K562 (cell line): ENCODE results near the gene MYB. TPM values are rescaled to one million over a fixed set of nuclear protein-coding genes. Genes with fewer than 3 reads are reported as not detected.

Source experiments
- CREM ChIP-seq: IDR thresholded peaks from 2 replicates; pipeline ENCODE4 v1.6.1; 2014; ENCODE audit warnings: antibody characterized with exemption, low read depth
- DNMT1 ChIP-seq: fragments of 450-650 bp; IDR thresholded peaks from 2 replicates; pipeline ENCODE4 v1.6.1; 2016; ENCODE audit warnings: antibody characterized with exemption, mild to moderate bottlenecking
- ELF4 ChIP-seq: fragments of 450-650 bp; formaldehyde crosslinking; IDR thresholded peaks from 2 replicates; pipeline ENCODE4 v1.4.0; 2022; ENCODE audit warnings: missing genetic modification characterization
- HDAC2 ChIP-seq: fragments of 450-650 bp; IDR thresholded peaks from 2 replicates; pipeline ENCODE4 v1.6.1; 2016; ENCODE audit warnings: mild to moderate bottlenecking
- KDM1A ChIP-seq, 2 experiments: fragments of 450-650 bp; IDR thresholded peaks; 2 replicates each; pipeline ENCODE4 v1.6.1; 2016; ENCODE audit warnings: mild to moderate bottlenecking in 2 of 2
- MEIS2 ChIP-seq: fragments of 450-650 bp; IDR thresholded peaks from 2 replicates; pipeline ENCODE4 v1.6.1; 2014; ENCODE audit warnings: mild to moderate bottlenecking; ENCODE audit not compliant: partially characterized antibody
- NR1H2 ChIP-seq: sonication (generic); formaldehyde crosslinking; IDR thresholded peaks from 2 replicates; pipeline ENCODE4 v1.4.0; 2020; ENCODE audit warnings: mild to moderate bottlenecking, missing genetic modification reagents
- PCBP2 ChIP-seq: fragments of 200-400 bp; formaldehyde crosslinking; IDR thresholded peaks from 2 replicates; pipeline ENCODE4 v1.6.1; 2018; ENCODE audit warnings: low read length, low read depth, mild to moderate bottlenecking, moderate library complexity; ENCODE audit not compliant: poor library complexity, severe bottlenecking
- RCOR1 ChIP-seq, 2 experiments: IDR thresholded peaks; 2 replicates each; pipeline ENCODE4 v1.6.1; 2012; ENCODE audit warnings: low read depth in 2 of 2, low read length in 2 of 2, borderline replicate concordance in 1 of 2, improper control_type of control experiment in 1 of 2
- SAP30 ChIP-seq: fragments of 200-600 bp; sonication (generic); IDR thresholded peaks from 2 replicates; pipeline ENCODE4 v1.6.1; 2012; ENCODE audit warnings: borderline replicate concordance, low read depth, mild to moderate bottlenecking, moderate library complexity, low read length, control low read depth, inconsistent platforms; ENCODE audit not compliant: insufficient read depth, poor library complexity, severe bottlenecking
- SMARCA4 ChIP-seq: fragments of 450-650 bp; IDR thresholded peaks from 2 replicates; pipeline ENCODE4 v1.6.1; 2016
- SRF ChIP-seq, 2 experiments: fragments of 250-450, 450-650 bp in 1 of 2; sonication (Bioruptor Pico) in 1 of 2; sonication (generic) in 1 of 2; formaldehyde crosslinking; IDR thresholded peaks; 2 replicates each; pipeline versions ENCODE4 v1.5.0 to v1.5.1; 2020 to 2022; ENCODE audit warnings: mild to moderate bottlenecking in 1 of 2, missing genetic modification reagents in 1 of 2
- U2AF1 ChIP-seq: fragments of 200-400 bp; formaldehyde crosslinking; optimal IDR thresholded peaks from 2 replicates; pipeline ENCODE3; 2017; ENCODE audit warnings: mild to moderate bottlenecking, low read depth, low read length, moderate library complexity
- WHSC1 ChIP-seq: IDR thresholded peaks from one replicate; pipeline ENCODE4 v1.6.1; 2012; ENCODE audit warnings: low read length, control low read depth, inconsistent platforms
- ZNF165 ChIP-seq: fragments of 250-450 bp; sonication (Bioruptor Pico); IDR thresholded peaks from 2 replicates; pipeline ENCODE4 v1.4.0; 2020; ENCODE audit warnings: borderline replicate concordance
- ZNF263 ChIP-seq: sonication (generic); formaldehyde crosslinking; IDR thresholded peaks from 2 replicates; pipeline ENCODE4 v1.8.0; 2022; ENCODE audit warnings: mild to moderate bottlenecking, missing genetic modification reagents, borderline replicate concordance
- ZNF586 ChIP-seq: fragments of 450-650 bp; formaldehyde crosslinking; conservative IDR thresholded peaks from 2 replicates; pipeline ENCODE4 v1.4.0; 2020; ENCODE audit warnings: mild to moderate bottlenecking, moderate library complexity
- ZNF696 ChIP-seq: fragments of 250-450 bp; sonication (Bioruptor Pico); conservative IDR thresholded peaks from 2 replicates; pipeline ENCODE4 v1.4.0; 2020; ENCODE audit warnings: mild to moderate bottlenecking, moderate library complexity
- polyA plus RNA-seq, 8 experiments: library from polyadenylated mRNA; depleted of rRNA in 4 of 8; stranded (reverse) in 5 of 8; unstranded in 3 of 8; fragments of >200 nt; fragmentation: Nextera tagmentation in 2 of 8; fragmentation: Illumina TruSeq in 1 of 8; extraction: Ambion mirVana in 2 of 8; extraction: Trizol in 1 of 8; gene quantifications; 2 replicates each; pipeline versions ENCODE4 v1.2.1 to v1.2.3, GENCODE V29; 2011 to 2014; ENCODE audit warnings: inconsistent platforms in 1 of 8, missing spikeins in 1 of 8
- total RNA-seq, 7 experiments: library from RNA; depleted of rRNA in 6 of 7; stranded (reverse); fragments of >200 nt in 6 of 7; fragmentation: Illumina TruSeq in 2 of 7; extraction: Trizol in 2 of 7; gene quantifications; 2 replicates each; pipeline versions ENCODE4 v1.2.1 to v1.2.3, GENCODE V29; 2011 to 2021; ENCODE audit warnings: low replicate concordance in 1 of 7
- TF ChIP-seq, protein P1 (sequence below): fragments of 450-650 bp; formaldehyde crosslinking; IDR thresholded peaks from 2 replicates; pipeline ENCODE4 v1.4.0; 2022; ENCODE audit warnings: missing genetic modification characterization
- TF ChIP-seq, protein P2 (sequence below), 2 experiments: IDR thresholded peaks in 1 of 2; conservative IDR thresholded peaks in 1 of 2; 2 replicates each; pipeline ENCODE4 v1.6.1; 2016; ENCODE audit warnings: low read depth in 2 of 2, mild to moderate bottlenecking in 1 of 2, missing compliant biosample characterization in 1 of 2, missing genetic modification characterization in 1 of 2, moderate library complexity in 1 of 2
- TF ChIP-seq, protein P3 (sequence below), 2 experiments: fragments of 200-800 bp in 1 of 2; sonication (Bioruptor generic) in 1 of 2; sonication (generic) in 1 of 2; formaldehyde crosslinking in 1 of 2; IDR thresholded peaks in 1 of 2; conservative IDR thresholded peaks in 1 of 2; 2 replicates each; pipeline versions ENCODE4 v1.5.0 to v1.6.1; 2016 to 2020; ENCODE audit warnings: missing compliant biosample characterization in 1 of 2, missing genetic modification characterization in 1 of 2, missing genetic modification reagents in 1 of 2
- TF ChIP-seq, protein P4 (sequence below): IDR thresholded peaks from 2 replicates; pipeline ENCODE4 v1.6.1; 2016; ENCODE audit warnings: missing genetic modification characterization, missing compliant biosample characterization

MYB gene
- total and polyA plus RNA-seq, 9 of the 15 experiments (the other 6 are each of a cell fraction or from before 2014, with no cell fraction given) = 35.8 to 218 (median 140) TPM

DNA sequence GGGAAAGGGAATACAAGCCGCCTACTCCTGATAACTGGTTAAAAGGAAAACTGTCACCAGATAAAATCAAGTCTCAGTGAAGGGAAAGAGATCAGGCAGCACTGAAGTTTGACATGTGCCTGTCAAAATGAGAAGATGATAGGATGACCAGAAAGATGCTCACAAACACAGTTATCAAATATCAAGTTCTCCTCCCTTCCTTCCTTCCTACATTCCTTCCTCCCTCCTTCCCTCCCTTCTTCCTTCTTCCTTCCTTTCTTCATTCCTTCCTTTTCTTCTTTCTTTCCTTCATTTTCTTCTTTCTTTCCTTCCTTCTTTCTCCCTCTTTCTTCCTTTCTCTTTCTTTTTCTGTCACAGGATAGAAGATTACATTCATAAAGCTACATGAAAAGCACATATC, 55.2 kb downstream of the MYB start (continued):
- TF ChIP-seq, protein P1, sequence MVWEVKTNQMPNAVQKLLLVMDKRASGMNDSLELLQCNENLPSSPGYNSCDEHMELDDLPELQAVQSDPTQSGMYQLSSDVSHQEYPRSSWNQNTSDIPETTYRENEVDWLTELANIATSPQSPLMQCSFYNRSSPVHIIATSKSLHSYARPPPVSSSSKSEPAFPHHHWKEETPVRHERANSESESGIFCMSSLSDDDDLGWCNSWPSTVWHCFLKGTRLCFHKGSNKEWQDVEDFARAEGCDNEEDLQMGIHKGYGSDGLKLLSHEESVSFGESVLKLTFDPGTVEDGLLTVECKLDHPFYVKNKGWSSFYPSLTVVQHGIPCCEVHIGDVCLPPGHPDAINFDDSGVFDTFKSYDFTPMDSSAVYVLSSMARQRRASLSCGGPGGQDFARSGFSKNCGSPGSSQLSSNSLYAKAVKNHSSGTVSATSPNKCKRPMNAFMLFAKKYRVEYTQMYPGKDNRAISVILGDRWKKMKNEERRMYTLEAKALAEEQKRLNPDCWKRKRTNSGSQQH = no peak
- no peak for TF ChIP-seq ZNF696 (CRISPR knock-in tag)
- no peak for TF ChIP-seq NR1H2 (CRISPR knock-in tag)
- TF ChIP-seq, protein P2, sequence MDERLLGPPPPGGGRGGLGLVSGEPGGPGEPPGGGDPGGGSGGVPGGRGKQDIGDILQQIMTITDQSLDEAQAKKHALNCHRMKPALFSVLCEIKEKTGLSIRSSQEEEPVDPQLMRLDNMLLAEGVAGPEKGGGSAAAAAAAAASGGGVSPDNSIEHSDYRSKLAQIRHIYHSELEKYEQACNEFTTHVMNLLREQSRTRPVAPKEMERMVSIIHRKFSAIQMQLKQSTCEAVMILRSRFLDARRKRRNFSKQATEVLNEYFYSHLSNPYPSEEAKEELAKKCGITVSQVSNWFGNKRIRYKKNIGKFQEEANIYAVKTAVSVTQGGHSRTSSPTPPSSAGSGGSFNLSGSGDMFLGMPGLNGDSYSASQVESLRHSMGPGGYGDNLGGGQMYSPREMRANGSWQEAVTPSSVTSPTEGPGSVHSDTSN (CRISPR knock-in tag; IDR thresholded peaks at IDR 0.05; ENCODE audit: low read depth) = no peak
- TF ChIP-seq, protein P2 (tag; conservative IDR thresholded peaks at IDR 0.05; ENCODE audit: low read depth) = peak; percentile 65
- no peak for TF ChIP-seq ZNF586
- TF ChIP-seq KDM1A (IDR thresholded peaks at IDR 0.05) = peak; percentile 51 to 59; a peak in 2 of 4 replicates
- peak; percentile 83 for TF ChIP-seq MEIS2
- no peak for TF ChIP-seq DNMT1
- TF ChIP-seq, protein P3, sequence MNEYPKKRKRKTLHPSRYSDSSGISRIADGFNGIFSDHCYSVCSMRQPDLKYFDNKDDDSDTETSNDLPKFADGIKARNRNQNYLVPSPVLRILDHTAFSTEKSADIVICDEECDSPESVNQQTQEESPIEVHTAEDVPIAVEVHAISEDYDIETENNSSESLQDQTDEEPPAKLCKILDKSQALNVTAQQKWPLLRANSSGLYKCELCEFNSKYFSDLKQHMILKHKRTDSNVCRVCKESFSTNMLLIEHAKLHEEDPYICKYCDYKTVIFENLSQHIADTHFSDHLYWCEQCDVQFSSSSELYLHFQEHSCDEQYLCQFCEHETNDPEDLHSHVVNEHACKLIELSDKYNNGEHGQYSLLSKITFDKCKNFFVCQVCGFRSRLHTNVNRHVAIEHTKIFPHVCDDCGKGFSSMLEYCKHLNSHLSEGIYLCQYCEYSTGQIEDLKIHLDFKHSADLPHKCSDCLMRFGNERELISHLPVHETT (CRISPR knock-in tag; conservative IDR thresholded peaks at IDR 0.05 in 1 of 2, IDR thresholded peaks at IDR 0.05 in 1 of 2) = no peak
- no peak for TF ChIP-seq ZNF263
- TF ChIP-seq SAP30 = no peak
- TF ChIP-seq ELF4 (CRISPR knock-in tag) = 0 out of 2 replicates have a peak, but pooled peaks have one; percentile 40
- 0 out of 2 replicates have a peak, but pooled peaks have one; percentile 42 for TF ChIP-seq SMARCA4
- TF ChIP-seq, protein P4, sequence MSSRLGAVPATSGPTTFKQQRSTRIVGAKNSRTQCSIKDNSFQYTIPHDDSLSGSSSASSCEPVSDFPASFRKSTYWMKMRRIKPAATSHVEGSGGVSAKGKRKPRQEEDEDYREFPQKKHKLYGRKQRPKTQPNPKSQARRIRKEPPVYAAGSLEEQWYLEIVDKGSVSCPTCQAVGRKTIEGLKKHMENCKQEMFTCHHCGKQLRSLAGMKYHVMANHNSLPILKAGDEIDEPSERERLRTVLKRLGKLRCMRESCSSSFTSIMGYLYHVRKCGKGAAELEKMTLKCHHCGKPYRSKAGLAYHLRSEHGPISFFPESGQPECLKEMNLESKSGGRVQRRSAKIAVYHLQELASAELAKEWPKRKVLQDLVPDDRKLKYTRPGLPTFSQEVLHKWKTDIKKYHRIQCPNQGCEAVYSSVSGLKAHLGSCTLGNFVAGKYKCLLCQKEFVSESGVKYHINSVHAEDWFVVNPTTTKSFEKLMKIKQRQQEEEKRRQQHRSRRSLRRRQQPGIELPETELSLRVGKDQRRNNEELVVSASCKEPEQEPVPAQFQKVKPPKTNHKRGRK (tag) = peak; percentile 89
- no peak for TF ChIP-seq CREM
- no peak for TF ChIP-seq SRF (CRISPR knock-in tag; IDR thresholded peaks at IDR 0.05)
- TF ChIP-seq PCBP2 = peak; percentile 44
- TF ChIP-seq U2AF1 = peak; percentile 63
- no peak for TF ChIP-seq WHSC1
- TF ChIP-seq RCOR1 (IDR thresholded peaks at IDR 0.05; ENCODE audit: borderline replicate concordance in 1 of 2, low read depth in 2 of 2, low read length in 2 of 2) = peak in 1 of 2 experiments; percentile 38; a peak in 1 of 4 replicates
- TF ChIP-seq ZNF165 = no peak
- TF ChIP-seq HDAC2 = no peak
